H1 (cell line): ENCODE data around the gene WFDC1. TPM values are rescaled to one million over a fixed set of nuclear protein-coding genes. Genes with fewer than 3 reads are reported as not detected.

Experiments used
- CTCF ChIA-PET: fragments of 300-600 bp; sonication (Branson Sonifier 250); formaldehyde crosslinking; loops from one replicate; lab custom pipeline; 2021; ENCODE audit not compliant: partially characterized antibody; lab: Charles Lee
- POLR2A ChIA-PET: fragments of 300-600 bp; sonication (Branson Sonifier 250); formaldehyde crosslinking; loops from one replicate; lab custom pipeline; 2021; ENCODE audit warnings: inconsistent platforms; ENCODE audit not compliant: partially characterized antibody; lab: Charles Lee
- DNase-seq, 2 experiments: peaks; one replicate each; pipeline versions ENCODE4 v3.0.0 to v3.0.0-alpha.2; 2010 to 2022; ENCODE audit warnings: low spot score in 2 of 2, low read depth in 1 of 2, mixed read lengths in 1 of 2
- FAIRE-seq: peaks from 2 replicates; lab custom pipeline; 2011; peaks lifted over from hg19 to GRCh38; lab: Jason Lieb, UNC
- H2AFZ ChIP-seq: 2 replicates; pipeline ENCODE4 v1.8.1; 2012; ENCODE audit warnings: low read length, inconsistent platforms
- H2AK5ac ChIP-seq: 2 replicates; pipeline ENCODE4 v1.6.1; 2013; ENCODE audit warnings: low read depth, low read length
- H2BK120ac ChIP-seq: replicated peaks from 2 replicates; pipeline ENCODE3; 2013; ENCODE audit warnings: low read depth, low read length, inconsistent platforms
- H2BK12ac ChIP-seq: 2 replicates; pipeline ENCODE4 v1.6.1; 2013; ENCODE audit warnings: low read depth, low read length
- H2BK15ac ChIP-seq: 2 replicates; pipeline ENCODE4 v1.6.1; 2013; ENCODE audit warnings: low read length
- H2BK20ac ChIP-seq: 2 replicates; pipeline ENCODE4 v1.6.1; 2013; ENCODE audit warnings: low read length
- H2BK5ac ChIP-seq: 2 replicates; pipeline ENCODE4 v1.6.1; 2013; ENCODE audit warnings: low read depth, low read length
- H3K14ac ChIP-seq: 2 replicates; pipeline ENCODE4 v1.6.1; 2013; ENCODE audit warnings: inconsistent platforms; ENCODE audit not compliant: insufficient read length
- H3K18ac ChIP-seq: 2 replicates; pipeline ENCODE4 v1.6.1; 2013; ENCODE audit warnings: low read length; ENCODE audit errors: extremely low read depth
- H3K23ac ChIP-seq: 2 replicates; pipeline ENCODE4 v1.6.1; 2013; ENCODE audit warnings: inconsistent platforms; ENCODE audit not compliant: insufficient read length
- H3K23me2 ChIP-seq: 2 replicates; pipeline ENCODE4 v1.6.1; 2013; ENCODE audit warnings: low read depth, low read length
- H3K27ac ChIP-seq: 2 replicates; pipeline ENCODE4 v1.6.1; 2011; ENCODE audit warnings: low read depth, low read length, inconsistent platforms
- H3K27me3 ChIP-seq, 4 experiments: replicated peaks in 1 of 4; 1 replicate in 1 of 4; 2 replicates in 3 of 4; pipeline versions ENCODE4 v1.6.1 to v1.8.1; 2011 to 2013; ENCODE audit warnings: low read length in 3 of 4, mild to moderate bottlenecking in 3 of 4, inconsistent platforms in 2 of 4, mixed read lengths in 2 of 4, moderate library complexity in 1 of 4; ENCODE audit not compliant: control insufficient read depth in 3 of 4, insufficient read depth in 3 of 4; ENCODE audit errors: extremely low read depth in 1 of 4
- H3K36me3 ChIP-seq, 4 experiments: 2 replicates each; pipeline versions ENCODE4 v1.6.1 to v1.8.1; 2011 to 2013; ENCODE audit warnings: mild to moderate bottlenecking in 4 of 4, low read length in 3 of 4, moderate library complexity in 2 of 4, control low read depth in 1 of 4, inconsistent platforms in 1 of 4; ENCODE audit not compliant: insufficient read depth in 4 of 4, control insufficient read depth in 2 of 4
- H3K4ac ChIP-seq: replicated peaks from 2 replicates; pipeline ENCODE3; 2013; ENCODE audit warnings: low read length, low read depth, mixed read lengths, inconsistent platforms; ENCODE audit not compliant: insufficient read length
- H3K4me1 ChIP-seq, 4 experiments: replicated peaks in 1 of 4; 1 replicate in 1 of 4; 2 replicates in 3 of 4; pipeline versions ENCODE4 v1.6.1 to v1.8.1; 2011 to 2013; ENCODE audit warnings: low read length in 3 of 4, inconsistent platforms in 2 of 4, mixed read lengths in 1 of 4; ENCODE audit not compliant: insufficient read depth in 4 of 4, control insufficient read depth in 3 of 4
- H3K4me2 ChIP-seq, 2 experiments: 2 replicates each; pipeline versions ENCODE4 v1.6.1 to v1.8.1; 2011 to 2013; ENCODE audit warnings: low read depth in 2 of 2, low read length in 2 of 2, control low read depth in 1 of 2, inconsistent platforms in 1 of 2, mild to moderate bottlenecking in 1 of 2; ENCODE audit not compliant: insufficient read depth in 1 of 2
- H3K4me3 ChIP-seq, 4 experiments: fragments of 200-600, 300-600 bp in 1 of 4; sonication (generic), shearing (Covaris generic), sonication (Bioruptor Twin) in 1 of 4; 2 replicates each; pipeline versions ENCODE4 v1.5.1 to v1.8.1; 2011 to 2016; ENCODE audit warnings: low read length in 4 of 4, low read depth in 3 of 4, control low read depth in 2 of 4, inconsistent platforms in 2 of 4, mild to moderate bottlenecking in 2 of 4, mixed read lengths in 1 of 4, moderate library complexity in 1 of 4; ENCODE audit not compliant: insufficient read depth in 2 of 4; ENCODE audit errors: extremely low read depth in 1 of 4
- H3K56ac ChIP-seq: replicated peaks from 2 replicates; pipeline ENCODE3; 2013; ENCODE audit warnings: low read depth, mild to moderate bottlenecking, mixed read lengths, low read length, inconsistent platforms; ENCODE audit not compliant: insufficient read length
- H3K79me1 ChIP-seq: 2 replicates; pipeline ENCODE4 v1.6.1; 2013; ENCODE audit warnings: low read depth, low read length, control low read depth
- H3K79me2 ChIP-seq, 2 experiments: 2 replicates each; pipeline versions ENCODE4 v1.6.1 to v1.8.1; 2012 to 2013; ENCODE audit warnings: low read length in 2 of 2, mild to moderate bottlenecking in 2 of 2, inconsistent platforms in 1 of 2; ENCODE audit not compliant: insufficient read depth in 2 of 2, control insufficient read depth in 1 of 2
- H3K9ac ChIP-seq, 4 experiments: replicated peaks in 1 of 4; 1 replicate in 1 of 4; 2 replicates in 3 of 4; pipeline versions ENCODE4 v1.6.1 to v1.8.1; 2011 to 2013; ENCODE audit warnings: low read depth in 3 of 4, low read length in 3 of 4, control low read depth in 2 of 4, mild to moderate bottlenecking in 2 of 4, moderate library complexity in 2 of 4, inconsistent platforms in 1 of 4; ENCODE audit errors: extremely low read depth in 1 of 4
- H3K9me3 ChIP-seq, 2 experiments: 2 replicates each; pipeline versions ENCODE4 v1.6.1 to v1.8.1; 2012 to 2013; ENCODE audit warnings: mild to moderate bottlenecking in 2 of 2, moderate library complexity in 2 of 2, control low read depth in 1 of 2, inconsistent platforms in 1 of 2, low read depth in 1 of 2, low read length in 1 of 2, mixed read lengths in 1 of 2; ENCODE audit not compliant: insufficient read depth in 2 of 2
- H4K20me1 ChIP-seq, 2 experiments: replicated peaks in 1 of 2; 2 replicates each; pipeline versions ENCODE3 to v1.8.1; 2011 to 2013; ENCODE audit warnings: inconsistent platforms in 2 of 2, low read length in 2 of 2, mild to moderate bottlenecking in 1 of 2; ENCODE audit not compliant: insufficient read depth in 2 of 2, control insufficient read depth in 1 of 2
- H4K5ac ChIP-seq: 2 replicates; pipeline ENCODE4 v1.6.1; 2013; ENCODE audit warnings: low read length, low read depth, mixed read lengths, inconsistent platforms; ENCODE audit not compliant: insufficient read length
- H4K8ac ChIP-seq: 2 replicates; pipeline ENCODE4 v1.8.0; 2013; ENCODE audit warnings: mild to moderate bottlenecking, moderate library complexity, low read length, inconsistent platforms; ENCODE audit not compliant: insufficient read depth; ENCODE audit errors: extremely low read depth
- H4K91ac ChIP-seq: replicated peaks from 2 replicates; pipeline ENCODE3; 2013; ENCODE audit warnings: low read length, mixed read lengths, inconsistent platforms; ENCODE audit not compliant: insufficient read length
- CREB1 ChIP-seq: IDR thresholded peaks from 2 replicates; pipeline ENCODE4 v1.6.1; 2012; ENCODE audit warnings: inconsistent platforms
- CTCF ChIP-seq, 3 experiments: IDR thresholded peaks; 1 replicate in 2 of 3; 2 replicates in 1 of 3; pipeline versions ENCODE4 v1.5.1 to v1.6.1; 2011; ENCODE audit warnings: low read length in 3 of 3, mild to moderate bottlenecking in 3 of 3, inconsistent platforms in 2 of 3, low read depth in 1 of 3, moderate library complexity in 1 of 3; ENCODE audit not compliant: insufficient read depth in 1 of 3; ENCODE audit errors: control extremely low read depth in 1 of 3
- EP300 ChIP-seq, 2 experiments: IDR thresholded peaks; 1 replicate in 1 of 2; 2 replicates in 1 of 2; pipeline ENCODE4 v1.6.1; 2011 to 2012; ENCODE audit warnings: low read depth in 2 of 2, low read length in 2 of 2, mild to moderate bottlenecking in 2 of 2, borderline replicate concordance in 1 of 2, inconsistent platforms in 1 of 2, moderate library complexity in 1 of 2
- KDM1A ChIP-seq: fragments of 200-600, 300-600 bp; sonication (generic); IDR thresholded peaks from 2 replicates; pipeline ENCODE4 v1.7.1; 2016; ENCODE audit warnings: mild to moderate bottlenecking, low read length, borderline replicate concordance
- KDM4A ChIP-seq: IDR thresholded peaks from one replicate; pipeline ENCODE4 v1.7.1; 2012; ENCODE audit warnings: low read depth, mild to moderate bottlenecking, moderate library complexity, low read length, inconsistent platforms; ENCODE audit not compliant: severe bottlenecking
- NRF1 ChIP-seq: IDR thresholded peaks from 2 replicates; pipeline ENCODE4 v1.6.1; 2011; ENCODE audit warnings: mild to moderate bottlenecking, low read depth, low read length, improper control_type of control experiment
- RFX5 ChIP-seq: IDR thresholded peaks from 2 replicates; pipeline ENCODE4 v1.6.1; 2011; ENCODE audit warnings: low read depth, low read length, improper control_type of control experiment, borderline replicate concordance
- WGBS, 2 experiments: shearing (Covaris generic) in 1 of 2; methylation state at CpG; one replicate each; pipeline versions ENCODE4 v1.1.6 to v1.1.7; 2013 to 2015; ENCODE audit warnings: low lambda C conversion rate in 2 of 2, mixed read lengths in 2 of 2, inconsistent platforms in 1 of 2, low coverage in 1 of 2, missing lambda C conversion rate in 1 of 2; ENCODE audit not compliant: insufficient replicate concordance in 2 of 2, insufficient coverage in 1 of 2, insufficient read length in 1 of 2; ENCODE audit errors: extremely low coverage in 1 of 2, missing lambda C conversion rate in 1 of 2; 5-methylcytosine and 5-hydroxymethylcytosine counted together
- polyA plus RNA-seq, 7 experiments: library from polyadenylated mRNA; depleted of rRNA in 3 of 7; stranded (reverse) in 5 of 7; unstranded in 2 of 7; fragments of >200 nt in 5 of 7; fragments of 200-250 nt in 2 of 7; gene quantifications; 1 replicate in 5 of 7; 2 replicates in 1 of 7; 4 replicates in 1 of 7; pipeline versions ENCODE4 v1.2.1 to v1.2.3, GENCODE V29; 2011 to 2013; ENCODE audit warnings: missing spikeins in 2 of 7, mixed read lengths in 2 of 7
- total RNA-seq: library from RNA; stranded (reverse); fragmentation: NEBNext Ultra II Directional; extraction: Animal tissue kit (Norgen Biotek cat#: 25700); gene quantifications from 2 replicates; pipeline ENCODE4 v1.2.1, GENCODE V29; 2021

The WFDC1 gene
- total and polyA plus RNA-seq, 2 of the 8 experiments (the other 6 are each of a cell fraction or from before 2014, with no cell fraction given): 0.70 to 1.1 TPM

GRCh38 chr16:84283314-84284153 lies 11.1 kb upstream of the WFDC1 start:
- Histone ChIP-seq H3K23ac (no peak overlapping the region), H2AK5ac (no peak overlapping the region), H3K79me1 (no peaks in the 10 kb centered on the region), H2BK20ac (peak overlapping the region; percentile 98; the same call in 1 of the 2 replicates), H4K20me1 (no peaks in the 10 kb centered on the region), H3K4me2 (peak overlapping the region; percentile 25 to 56), H2BK12ac (peak overlapping the region; percentile 96), H3K9ac (0 out of 7 replicates have a peak overlapping the region, but pooled peaks of 1 of the 4 experiments have one; percentile 9), H3K27ac (no peak overlapping the region), H2BK5ac (peak overlapping the region; percentile 85), H2BK120ac (peak overlapping the region; percentile 57), H3K9me3 (no peaks in the 10 kb centered on the region), H3K4ac (peak overlapping the region; percentile 82), H3K36me3 (no peaks in the 10 kb centered on the region), H2BK15ac (0 out of 2 replicates have a peak overlapping the region, but pooled peaks have one; percentile 18), H3K18ac (peak overlapping the region; percentile 98), H4K5ac (peak overlapping the region; percentile 8), H4K8ac (no peak overlapping the region; the same call in none of the 2 replicates), H2AFZ (peak overlapping the region; percentile 3), H3K79me2 (no peaks in the 10 kb centered on the region), H3K14ac (no peak overlapping the region), H3K4me3 (peak overlapping the region in 2 of 4 experiments; percentile 6 to 15; a peak in 2 of 8 replicates), H3K27me3 (no peaks in the 10 kb centered on the region; a peak in 3 of 7 replicates), H4K91ac (peak overlapping the region; percentile 92), H3K4me1 (peaks cover 1 to 24% (median 12%) of the 10 kb centered on the region in 4 experiments), H3K56ac (no peak overlapping the region), H3K23me2 (no peaks in the 10 kb centered on the region)
- no peak for FAIRE-seq
- DNase-seq: no peak
- ChIA-PET POLR2A (interaction anchor here (0.6 to 1.7 kb wide), 4 partner anchors 9 to 22 kb away, joined by 3 to 13 read pairs (median 3); no protein-coding TSS in a partner anchor), CTCF (interaction anchor here (0.6 to 12.7 kb wide), 5 partner anchors 16 to 199 kb away, joined by 3 to 212 read pairs (median 4); no protein-coding TSS in a partner anchor)
- 64% methylated on average over 17 of the region's 24 CpGs; no CpG with 5 or more reads in 1 of the 2 experiments for WGBS, 2 experiments
- TF ChIP-seq CREB1 (no peak), KDM1A (0 out of 2 replicates have a peak, but pooled peaks have one; percentile 19), RFX5 (no peak), EP300 (IDR thresholded peaks at IDR 0.05; ENCODE audit: borderline replicate concordance in 1 of 2, low read depth in 2 of 2, low read length in 2 of 2) (no peak), NRF1 (no peak), CTCF (IDR thresholded peaks at IDR 0.05; ENCODE audit: control extremely low read depth in 1 of 3, insufficient read depth in 1 of 3, low read depth in 1 of 3, low read length in 3 of 3) (no peak), KDM4A (no peak)
